ENCODE data around the gene DRC7.
A peak's percentile ranks its signal among the peaks of the same experiment; 100 is the strongest.

GRCh38 chr16:57734925-57735754 is 40.5 kb downstream of the DRC7 start:
- TF ChIP-seq, protein P1, sequence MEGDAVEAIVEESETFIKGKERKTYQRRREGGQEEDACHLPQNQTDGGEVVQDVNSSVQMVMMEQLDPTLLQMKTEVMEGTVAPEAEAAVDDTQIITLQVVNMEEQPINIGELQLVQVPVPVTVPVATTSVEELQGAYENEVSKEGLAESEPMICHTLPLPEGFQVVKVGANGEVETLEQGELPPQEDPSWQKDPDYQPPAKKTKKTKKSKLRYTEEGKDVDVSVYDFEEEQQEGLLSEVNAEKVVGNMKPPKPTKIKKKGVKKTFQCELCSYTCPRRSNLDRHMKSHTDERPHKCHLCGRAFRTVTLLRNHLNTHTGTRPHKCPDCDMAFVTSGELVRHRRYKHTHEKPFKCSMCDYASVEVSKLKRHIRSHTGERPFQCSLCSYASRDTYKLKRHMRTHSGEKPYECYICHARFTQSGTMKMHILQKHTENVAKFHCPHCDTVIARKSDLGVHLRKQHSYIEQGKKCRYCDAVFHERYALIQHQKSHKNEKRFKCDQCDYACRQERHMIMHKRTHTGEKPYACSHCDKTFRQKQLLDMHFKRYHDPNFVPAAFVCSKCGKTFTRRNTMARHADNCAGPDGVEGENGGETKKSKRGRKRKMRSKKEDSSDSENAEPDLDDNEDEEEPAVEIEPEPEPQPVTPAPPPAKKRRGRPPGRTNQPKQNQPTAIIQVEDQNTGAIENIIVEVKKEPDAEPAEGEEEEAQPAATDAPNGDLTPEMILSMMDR (IDR thresholded peaks at IDR 0.05) = no peak
- TF ChIP-seq POLR2A (IDR thresholded peaks at IDR 0.05) = peak in 1 of 4 donors; percentile 65

Measured in esophagus squamous epithelium (tissue), 4 donors.